Activated CD4-positive, alpha-beta T cell treated with anti-CD3 and anti-CD28 coated beads, Interleukin-2, amount 50 U/mL, for 48 hours (primary cell): ENCODE measurements around the gene NGRN.

ENCODE experiments used
- DNase-seq, 2 experiments: peaks; one replicate each; pipeline ENCODE4 v3.0.0-alpha.2; 2020

NGRN gene, protein sequence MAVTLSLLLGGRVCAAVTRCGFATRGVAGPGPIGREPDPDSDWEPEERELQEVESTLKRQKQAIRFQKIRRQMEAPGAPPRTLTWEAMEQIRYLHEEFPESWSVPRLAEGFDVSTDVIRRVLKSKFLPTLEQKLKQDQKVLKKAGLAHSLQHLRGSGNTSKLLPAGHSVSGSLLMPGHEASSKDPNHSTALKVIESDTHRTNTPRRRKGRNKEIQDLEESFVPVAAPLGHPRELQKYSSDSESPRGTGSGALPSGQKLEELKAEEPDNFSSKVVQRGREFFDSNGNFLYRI

DNA sequence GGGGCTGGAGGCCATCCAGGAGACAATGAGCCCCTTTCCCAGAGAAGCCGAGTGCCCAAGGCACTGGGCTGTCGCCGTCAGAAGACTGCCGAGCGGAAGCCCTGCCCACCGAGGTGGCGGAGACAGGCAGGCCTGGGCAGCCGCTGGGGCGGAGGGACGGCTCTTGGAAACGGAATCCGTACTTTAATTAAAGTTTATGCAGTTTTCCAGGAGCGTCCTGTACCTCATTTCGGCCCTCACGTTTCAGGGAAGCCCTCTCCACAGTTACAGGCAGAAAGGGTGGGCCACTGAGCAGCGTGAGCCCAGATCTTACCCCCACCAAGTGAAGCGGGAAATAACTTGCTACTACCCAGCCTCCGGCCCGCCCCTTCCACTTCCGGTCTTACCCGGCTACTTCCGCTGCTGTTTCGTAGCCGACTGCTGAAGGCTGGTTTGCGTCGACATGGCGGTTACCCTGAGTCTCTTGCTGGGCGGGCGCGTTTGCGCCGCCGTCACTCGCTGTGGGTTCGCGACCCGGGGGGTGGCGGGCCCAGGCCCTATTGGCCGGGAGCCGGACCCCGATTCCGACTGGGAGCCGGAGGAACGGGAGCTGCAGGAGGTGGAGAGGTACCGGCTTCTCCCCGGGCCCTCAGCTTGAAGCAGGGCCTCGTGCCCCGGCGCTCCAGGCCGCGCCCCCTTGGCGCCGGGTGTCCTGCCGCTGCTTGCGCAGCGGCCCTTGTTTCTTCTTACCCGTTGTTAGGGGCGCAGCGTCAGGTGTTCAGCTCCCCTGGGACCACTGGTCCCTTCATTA lies at the start of gene NGRN:
NGRN (plus strand) TSS at position 402 of the 790 bp plus-strand sequence; CDS start at position 443, 41 bp downstream.
- DNase-seq = peak; percentile 92 to 95

DNA sequence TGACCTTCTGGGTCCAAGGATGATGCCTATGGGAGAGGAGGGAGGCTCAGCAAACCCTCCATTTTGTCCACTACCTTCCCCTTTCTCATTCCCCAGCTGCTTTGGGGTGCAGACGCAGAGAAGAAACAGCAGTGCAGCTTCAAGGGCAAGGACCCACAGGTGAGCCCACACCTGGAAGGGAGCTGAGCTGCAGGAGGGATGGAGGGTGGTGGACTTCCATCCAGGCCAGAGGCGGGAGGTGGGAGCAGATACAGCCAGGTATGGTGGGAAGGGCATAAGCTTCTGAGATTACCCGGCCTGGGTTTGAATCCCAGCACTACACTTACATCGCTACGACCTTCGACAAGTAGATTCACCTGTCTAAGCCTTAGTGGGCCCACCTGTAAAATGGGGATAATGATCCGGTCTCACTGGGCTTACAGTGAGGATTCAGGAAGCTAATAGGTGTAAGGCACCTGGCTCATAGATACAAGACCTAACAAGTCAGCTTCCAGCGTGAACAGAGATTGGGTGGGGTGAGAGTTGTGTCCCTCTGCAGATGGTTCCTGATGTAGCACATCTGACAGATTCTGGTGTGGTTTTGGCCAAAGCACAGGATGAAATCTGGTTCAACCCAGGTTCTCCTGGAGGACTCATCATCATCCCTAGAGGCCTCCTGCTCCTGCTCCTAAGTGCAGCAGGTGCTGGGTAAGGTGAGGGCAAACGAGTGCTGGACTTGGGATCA lies 47.6 kb upstream of the NGRN start:
- no peak for DNase-seq

DNA sequence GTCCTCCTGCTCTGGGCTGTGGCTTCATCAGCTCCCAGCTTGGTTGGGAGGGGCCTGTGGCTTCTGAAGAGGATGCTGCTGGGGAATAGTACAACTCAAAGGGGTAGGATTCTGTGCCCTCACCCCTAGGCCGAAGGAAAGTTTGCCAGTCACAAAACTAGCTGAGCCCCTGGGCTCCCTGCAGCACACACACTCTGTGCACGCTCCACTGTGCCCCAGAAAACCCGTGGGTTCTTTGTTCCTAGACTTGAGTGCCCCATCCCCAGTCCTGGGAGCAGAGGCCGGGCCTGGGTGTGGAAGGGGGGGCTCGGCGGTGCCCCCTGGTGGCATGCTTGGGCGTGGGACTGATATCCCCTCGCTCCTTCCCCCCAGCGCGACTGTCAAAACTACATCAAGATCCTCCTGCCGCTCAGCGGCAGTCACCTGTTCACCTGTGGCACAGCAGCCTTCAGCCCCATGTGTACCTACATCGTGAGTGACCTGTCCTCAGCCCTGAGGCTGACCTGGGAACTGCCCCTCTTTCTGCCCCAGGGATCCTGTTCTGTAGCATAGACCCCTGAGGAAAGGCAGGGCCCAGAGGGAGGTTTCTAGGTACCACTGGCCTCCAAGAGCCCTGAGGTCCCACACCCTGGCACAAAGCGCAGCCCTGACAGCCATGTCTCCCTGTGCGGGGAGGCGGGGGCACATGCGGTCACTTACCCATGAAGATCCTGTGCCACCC lies 45.9 kb upstream of the NGRN start:
- peak; percentile 61 to 71 for DNase-seq

DNA sequence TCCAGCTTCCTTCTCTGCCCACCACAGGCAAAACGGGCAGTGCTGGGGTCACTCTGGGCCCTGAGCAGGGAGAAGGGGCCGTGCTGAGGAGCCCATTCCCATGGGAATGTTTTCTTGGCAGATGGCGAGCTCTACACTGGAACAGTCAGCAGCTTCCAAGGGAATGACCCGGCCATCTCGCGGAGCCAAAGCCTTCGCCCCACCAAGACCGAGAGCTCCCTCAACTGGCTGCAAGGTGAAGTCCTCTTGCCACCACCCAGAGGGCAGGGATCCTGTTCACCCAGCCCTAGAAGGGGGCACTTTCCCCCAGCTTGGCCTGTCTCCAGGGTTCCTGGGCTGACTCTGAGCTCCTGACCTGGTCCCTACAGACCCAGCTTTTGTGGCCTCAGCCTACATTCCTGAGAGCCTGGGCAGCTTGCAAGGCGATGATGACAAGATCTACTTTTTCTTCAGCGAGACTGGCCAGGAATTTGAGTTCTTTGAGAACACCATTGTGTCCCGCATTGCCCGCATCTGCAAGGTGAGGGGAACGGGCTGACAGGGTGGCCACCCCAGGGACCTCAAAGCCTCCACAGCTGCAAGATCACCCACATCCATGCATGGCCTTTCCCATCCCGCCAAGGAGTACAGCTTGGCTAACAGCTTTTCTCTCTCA lies 44.1 kb upstream of the NGRN start:
- peak; percentile 40 to 57 for DNase-seq

DNA sequence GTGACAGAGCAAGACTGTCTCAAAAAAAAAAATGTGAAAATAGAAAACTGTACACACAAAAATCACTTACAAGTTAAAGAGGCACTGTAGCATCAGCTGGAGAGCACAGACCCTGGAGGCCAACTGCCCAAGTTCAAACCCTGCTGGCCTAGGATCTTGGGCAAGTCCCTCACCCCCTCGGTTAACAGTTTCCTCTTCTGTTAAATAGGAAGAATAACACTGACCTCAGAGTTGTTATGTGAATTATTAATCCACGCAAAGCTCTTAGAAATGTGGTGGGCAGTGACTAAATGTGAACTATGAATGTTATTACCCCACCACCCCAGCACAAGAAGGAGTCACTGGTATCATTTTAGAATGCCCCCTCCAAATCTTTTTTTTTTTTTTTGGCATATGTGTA lies 42.9 kb upstream of the NGRN start:
- DNase-seq = no peak

DNA sequence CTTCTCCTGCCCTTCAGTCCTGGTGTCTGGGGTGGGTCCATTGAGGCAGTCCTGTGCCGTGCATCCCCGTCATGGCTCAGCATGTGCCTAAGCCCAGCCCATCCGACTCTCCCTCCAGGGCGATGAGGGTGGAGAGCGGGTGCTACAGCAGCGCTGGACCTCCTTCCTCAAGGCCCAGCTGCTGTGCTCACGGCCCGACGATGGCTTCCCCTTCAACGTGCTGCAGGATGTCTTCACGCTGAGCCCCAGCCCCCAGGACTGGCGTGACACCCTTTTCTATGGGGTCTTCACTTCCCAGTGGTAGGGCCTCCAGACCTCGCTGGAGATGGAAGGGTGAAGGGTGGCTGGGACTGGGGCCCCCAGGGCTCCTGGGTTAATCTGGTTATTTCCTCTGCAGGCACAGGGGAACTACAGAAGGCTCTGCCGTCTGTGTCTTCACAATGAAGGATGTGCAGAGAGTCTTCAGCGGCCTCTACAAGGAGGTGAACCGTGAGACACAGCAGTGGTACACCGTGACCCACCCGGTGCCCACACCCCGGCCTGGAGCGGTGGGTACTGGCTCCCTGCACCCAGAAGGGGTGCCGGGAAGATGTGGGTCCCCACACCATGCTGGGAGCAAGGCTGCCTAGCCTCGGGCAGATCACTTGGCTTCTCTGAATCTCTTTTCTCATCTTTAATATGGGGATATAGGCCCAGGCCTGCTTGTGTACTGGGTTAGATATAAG lies 41.9 kb upstream of the NGRN start:
- no peak for DNase-seq

DNA sequence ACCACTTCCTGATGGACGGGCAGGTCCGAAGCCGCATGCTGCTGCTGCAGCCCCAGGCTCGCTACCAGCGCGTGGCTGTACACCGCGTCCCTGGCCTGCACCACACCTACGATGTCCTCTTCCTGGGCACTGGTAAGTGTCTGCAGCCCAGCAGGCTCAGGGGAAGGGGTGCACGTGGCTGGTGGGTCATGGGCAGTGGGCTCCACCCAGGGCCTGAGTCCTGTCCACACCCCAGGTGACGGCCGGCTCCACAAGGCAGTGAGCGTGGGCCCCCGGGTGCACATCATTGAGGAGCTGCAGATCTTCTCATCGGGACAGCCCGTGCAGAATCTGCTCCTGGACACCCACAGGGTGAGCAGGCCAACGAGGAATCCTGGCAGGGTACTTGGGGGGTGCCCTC lies 40.4 kb upstream of the NGRN start:
- DNase-seq = no peak

DNA sequence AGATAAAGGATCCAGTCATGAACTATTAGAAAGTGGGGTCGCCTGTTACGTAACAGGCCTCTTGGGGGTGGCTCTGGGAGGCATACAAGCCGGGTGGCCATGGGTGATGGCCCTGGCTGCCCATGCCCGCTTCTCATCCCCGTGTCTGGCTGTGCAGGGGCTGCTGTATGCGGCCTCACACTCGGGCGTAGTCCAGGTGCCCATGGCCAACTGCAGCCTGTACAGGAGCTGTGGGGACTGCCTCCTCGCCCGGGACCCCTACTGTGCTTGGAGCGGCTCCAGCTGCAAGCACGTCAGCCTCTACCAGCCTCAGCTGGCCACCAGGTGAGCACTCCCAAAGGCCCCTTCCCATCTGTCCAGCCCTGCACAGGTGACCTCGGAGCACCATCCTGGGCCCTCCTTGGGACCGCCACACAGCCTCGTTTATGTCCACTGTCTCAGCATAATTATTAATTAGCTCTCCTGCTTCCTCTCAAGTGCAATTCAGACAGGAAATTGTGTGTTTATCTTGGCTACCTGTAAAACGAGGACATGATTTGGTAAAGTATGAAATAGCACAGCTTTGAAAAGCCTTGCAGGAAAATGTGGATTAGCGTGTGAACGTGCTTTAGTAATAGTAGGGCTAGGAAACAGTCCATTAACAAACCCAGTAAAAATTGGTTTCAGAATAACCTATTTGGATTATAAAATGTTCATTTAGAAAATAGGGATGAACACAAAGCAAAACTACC lies 39.8 kb upstream of the NGRN start:
- DNase-seq = no peak

DNA sequence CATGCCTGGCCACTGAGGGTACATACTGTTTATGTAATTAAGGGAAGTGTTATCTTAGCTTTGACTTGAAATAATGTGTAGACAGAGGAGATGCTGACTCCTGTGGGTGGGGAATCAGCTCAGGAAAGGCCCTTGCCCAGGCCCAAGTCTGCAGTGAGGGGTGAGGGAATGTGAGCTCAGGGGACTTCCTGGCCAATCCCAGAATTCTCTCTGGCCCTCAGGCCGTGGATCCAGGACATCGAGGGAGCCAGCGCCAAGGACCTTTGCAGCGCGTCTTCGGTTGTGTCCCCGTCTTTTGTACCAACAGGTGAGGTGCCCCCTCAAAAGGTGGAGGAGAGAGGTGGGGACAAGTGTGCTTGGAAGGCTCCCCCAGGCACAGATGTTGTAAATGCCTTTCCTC lies 38.1 kb upstream of the NGRN start:
- no peak for DNase-seq

DNA sequence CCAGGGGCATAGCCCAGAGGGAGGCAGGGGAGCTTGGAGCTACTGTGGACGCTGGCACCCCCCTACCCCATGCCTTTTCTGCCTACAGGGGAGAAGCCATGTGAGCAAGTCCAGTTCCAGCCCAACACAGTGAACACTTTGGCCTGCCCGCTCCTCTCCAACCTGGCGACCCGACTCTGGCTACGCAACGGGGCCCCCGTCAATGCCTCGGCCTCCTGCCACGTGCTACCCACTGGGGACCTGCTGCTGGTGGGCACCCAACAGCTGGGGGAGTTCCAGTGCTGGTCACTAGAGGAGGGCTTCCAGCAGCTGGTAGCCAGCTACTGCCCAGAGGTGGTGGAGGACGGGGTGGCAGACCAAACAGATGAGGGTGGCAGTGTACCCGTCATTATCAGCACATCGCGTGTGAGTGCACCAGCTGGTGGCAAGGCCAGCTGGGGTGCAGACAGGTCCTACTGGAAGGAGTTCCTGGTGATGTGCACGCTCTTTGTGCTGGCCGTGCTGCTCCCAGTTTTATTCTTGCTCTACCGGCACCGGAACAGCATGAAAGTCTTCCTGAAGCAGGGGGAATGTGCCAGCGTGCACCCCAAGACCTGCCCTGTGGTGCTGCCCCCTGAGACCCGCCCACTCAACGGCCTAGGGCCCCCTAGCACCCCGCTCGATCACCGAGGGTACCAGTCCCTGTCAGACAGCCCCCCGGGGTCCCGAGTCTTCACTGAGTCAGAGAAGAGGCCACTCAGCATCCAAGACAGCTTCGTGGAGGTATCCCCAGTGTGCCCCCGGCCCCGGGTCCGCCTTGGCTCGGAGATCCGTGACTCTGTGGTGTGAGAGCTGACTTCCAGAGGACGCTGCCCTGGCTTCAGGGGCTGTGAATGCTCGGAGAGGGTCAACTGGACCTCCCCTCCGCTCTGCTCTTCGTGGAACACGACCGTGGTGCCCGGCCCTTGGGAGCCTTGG lies 37.4 kb upstream of the NGRN start:
- no peak for DNase-seq

DNA sequence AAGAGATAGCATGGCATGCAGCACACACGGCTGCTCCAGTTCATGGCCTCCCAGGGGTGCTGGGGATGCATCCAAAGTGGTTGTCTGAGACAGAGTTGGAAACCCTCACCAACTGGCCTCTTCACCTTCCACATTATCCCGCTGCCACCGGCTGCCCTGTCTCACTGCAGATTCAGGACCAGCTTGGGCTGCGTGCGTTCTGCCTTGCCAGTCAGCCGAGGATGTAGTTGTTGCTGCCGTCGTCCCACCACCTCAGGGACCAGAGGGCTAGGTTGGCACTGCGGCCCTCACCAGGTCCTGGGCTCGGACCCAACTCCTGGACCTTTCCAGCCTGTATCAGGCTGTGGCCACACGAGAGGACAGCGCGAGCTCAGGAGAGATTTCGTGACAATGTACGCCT lies 36.5 kb upstream of the NGRN start:
- no peak for DNase-seq

DNA sequence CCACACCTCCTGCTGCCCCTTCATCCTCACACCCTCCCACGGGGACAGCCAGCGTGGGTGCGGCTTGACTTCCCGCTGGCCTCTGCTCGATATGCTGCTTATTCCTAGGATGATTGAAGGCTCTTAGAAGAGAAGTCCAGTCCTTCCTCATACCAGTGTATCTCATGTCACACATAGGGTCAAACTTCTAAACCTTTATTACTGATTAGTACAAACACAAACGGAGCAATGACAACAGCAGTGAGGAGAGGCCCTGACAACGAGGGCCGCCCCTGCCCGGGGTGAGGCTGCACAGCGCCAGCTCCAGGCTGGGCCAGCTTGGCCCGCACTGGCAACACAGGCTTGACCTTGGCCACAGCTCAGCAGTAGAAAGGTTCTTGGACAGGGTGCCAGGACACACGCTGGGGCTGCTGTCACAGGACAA lies 35.4 kb upstream of the NGRN start:
- no peak for DNase-seq

DNA sequence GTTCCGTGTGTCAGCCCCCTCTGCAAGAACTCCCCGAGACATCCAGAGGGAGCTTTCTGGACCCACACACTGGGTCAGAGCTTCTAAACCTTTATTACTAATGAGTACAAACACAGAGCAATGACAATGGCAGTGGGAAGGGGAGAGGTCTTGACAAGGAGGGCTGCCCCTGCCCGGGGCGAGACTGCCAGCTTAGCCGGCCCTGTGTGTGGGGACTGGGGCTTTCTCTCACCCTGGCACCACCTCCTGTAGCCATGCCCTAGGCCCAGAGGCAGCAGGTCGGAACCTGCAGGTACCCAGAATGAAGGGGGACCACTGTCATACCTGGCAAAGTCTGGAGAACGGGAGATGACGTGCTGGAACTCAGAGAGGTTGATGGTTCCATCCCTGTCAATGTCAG lies 34.9 kb upstream of the NGRN start:
- DNase-seq = no peak

DNA sequence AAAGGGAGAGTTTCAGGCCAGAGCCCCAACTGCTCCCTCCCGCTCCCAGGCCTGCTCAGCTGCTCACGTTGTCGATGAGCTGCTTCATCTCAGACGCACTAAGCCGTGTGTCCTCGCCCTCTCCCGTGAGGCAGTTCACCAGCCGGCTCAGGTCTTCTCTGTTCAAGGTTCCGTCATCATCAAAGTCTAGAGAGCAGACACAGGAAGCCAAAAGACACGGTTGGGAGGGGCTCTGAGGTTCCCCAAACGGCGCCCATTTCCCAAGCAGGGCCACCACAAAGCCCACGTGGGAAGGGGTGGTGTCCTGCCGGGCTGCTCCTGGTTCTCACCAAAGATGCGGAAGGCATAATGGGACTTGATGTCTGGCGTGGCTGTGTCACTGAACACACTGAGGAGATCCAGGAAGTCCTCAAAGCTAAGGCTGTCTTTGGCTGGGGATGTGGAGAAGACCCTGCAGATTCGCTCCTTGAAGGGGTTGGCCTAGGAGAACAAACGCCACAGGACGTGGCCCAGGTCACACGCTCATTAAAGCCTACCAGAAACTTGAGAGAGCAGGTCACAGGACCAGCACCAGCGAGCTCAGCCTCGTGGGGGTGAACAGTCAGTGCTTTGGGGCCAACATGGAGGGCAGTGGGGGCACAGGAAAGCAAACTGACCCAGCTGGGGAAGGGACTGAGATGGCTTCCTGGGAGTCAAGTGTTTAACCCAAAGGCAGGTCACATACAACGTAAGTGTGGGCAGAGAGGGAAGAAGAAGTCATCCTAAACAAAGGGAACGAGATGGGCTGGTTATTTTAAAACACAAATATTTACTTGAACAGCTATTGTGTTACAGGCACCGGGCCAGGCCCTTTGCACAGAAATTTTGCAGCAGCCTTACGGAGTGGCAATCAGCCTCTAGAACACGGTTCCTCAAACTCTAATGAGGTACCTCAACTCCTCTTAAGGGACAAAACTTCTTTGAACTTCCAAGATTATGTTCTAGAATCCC lies 34.1 kb upstream of the NGRN start:
- DNase-seq = peak; percentile 66 to 77

DNA sequence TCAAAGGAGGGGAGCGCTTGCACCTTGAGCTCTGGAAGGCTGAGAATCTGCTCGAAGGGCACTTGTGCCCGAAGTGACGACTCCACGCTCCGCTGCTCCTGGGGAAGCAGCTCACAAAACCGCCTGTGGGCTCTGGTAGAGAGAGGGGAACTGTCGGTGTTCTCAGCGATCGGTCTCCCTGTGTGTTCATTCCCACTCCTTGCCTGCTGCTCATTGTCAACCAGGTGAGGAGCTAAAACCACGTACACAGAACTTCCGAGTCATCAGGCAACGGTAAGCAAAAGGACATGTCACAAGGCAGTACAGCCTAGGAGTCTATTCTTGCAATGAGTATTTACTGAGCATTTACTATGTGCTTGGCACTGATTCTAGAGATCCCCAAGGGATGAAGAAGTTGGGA lies 33.3 kb upstream of the NGRN start:
- peak in 1 of 2 experiments; percentile 21 for DNase-seq

DNA sequence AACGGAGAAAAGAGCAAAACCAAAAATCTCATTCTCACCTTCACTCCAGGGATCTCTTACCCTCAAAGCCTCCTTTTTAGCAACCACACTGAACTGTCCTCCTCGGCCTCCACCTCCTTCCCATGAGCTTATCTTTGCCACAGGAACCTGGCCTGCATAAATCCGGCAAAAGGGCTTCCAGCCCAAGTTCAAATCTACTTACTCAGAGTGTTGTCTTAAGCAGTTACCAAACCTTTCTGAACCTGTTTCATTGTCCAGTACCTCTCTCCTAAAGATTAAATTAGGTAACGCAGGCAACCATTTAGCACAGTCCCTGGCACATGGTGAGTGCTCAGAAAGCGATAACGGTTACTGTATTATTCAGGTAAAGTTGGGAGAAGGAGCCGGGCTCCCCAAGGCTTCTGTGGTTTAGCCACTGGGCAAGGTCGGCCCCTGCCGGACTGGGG lies 32.5 kb upstream of the NGRN start:
- DNase-seq = no peak

DNA sequence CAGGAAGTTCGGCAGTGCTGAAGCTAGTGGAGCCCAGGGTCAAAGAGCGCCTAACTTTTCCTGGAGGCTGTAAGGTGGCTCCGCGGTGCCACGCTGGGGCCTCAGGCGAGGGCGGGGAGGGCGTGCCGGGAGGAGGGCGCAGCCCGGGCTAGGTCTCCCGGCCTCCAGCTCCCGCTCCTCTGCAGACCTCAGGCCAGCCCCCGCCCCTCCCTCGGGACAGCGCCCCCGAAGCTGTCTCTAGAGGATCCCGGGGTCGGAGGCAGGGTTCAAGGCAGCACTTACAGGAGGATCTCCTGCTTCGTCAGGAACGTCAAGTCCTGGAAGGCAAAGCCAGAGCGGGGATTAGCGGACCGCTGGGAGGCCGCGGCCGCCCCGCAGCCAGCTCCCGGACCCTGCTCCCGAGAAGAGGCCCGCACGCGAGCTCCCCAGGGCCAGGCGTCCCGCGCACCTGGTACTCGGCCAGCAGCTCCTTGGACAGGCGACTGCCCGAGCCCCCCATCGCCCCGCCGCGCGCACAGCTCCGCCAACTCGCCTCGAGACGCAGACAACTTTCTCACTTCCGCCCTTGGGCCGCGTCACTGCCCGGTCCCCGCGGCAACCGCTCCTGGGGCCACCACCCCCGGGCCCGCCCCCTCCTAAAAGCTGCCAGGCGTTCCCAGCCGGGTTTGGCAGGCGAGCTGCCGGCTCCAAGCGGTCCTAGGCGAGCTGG lies 31.9 kb upstream of the NGRN start, which contains the start of gene CIB1:
CIB1 (minus strand) TSS at position 555 of the 709 bp plus-strand sequence; CDS start at position 499, 56 bp downstream.
- peak; percentile 97 to 98 for DNase-seq
